ENCODE data around the gene MANBA. TPM values are rescaled to one million over a fixed set of nuclear protein-coding genes. Genes with fewer than 3 reads are reported as not detected.

The MANBA gene
- total RNA-seq, 1 donor from 2014 or later = 8.0 TPM

GRCh38 chr4:102616636-102617035, 144.1 kb downstream of the MANBA start:
- no peaks in the 10 kb centered on the region for H3K27me3 Mint-ChIP-seq (ENCODE audit: insufficient read depth)
- H3K27ac Mint-ChIP-seq = peak overlapping the region; percentile 36
- no peak for DNase-seq (ENCODE audit: low spot score)
- H3K9me3 Mint-ChIP-seq = no peaks in the 10 kb centered on the region
- H3K4me1 Mint-ChIP-seq (ENCODE audit: low read depth) = peaks cover 80% of the 10 kb centered on the region
- H3K4me3 Mint-ChIP-seq = peak overlapping the region; percentile 10
- H3K36me3 Mint-ChIP-seq (ENCODE audit: low read depth) = peaks cover 53% of the 10 kb centered on the region
- intact Hi-C loops (cut with micrococcal nuclease) = no loop called here

GRCh38 chr4:102614801-102615200, 146.0 kb downstream of the MANBA start:
- Mint-ChIP-seq H3K4me1 (ENCODE audit: low read depth) (peaks cover 85% of the 10 kb centered on the region), H3K4me3 (peak overlapping the region; percentile 70), H3K27ac (peak overlapping the region; percentile 95), H3K9me3 (no peaks in the 10 kb centered on the region), H3K36me3 (ENCODE audit: low read depth) (peaks cover 70% of the 10 kb centered on the region), H3K27me3 (ENCODE audit: insufficient read depth) (no peaks in the 10 kb centered on the region)
- intact Hi-C loops (cut with micrococcal nuclease) = no loop called here
- peak; percentile 26 for DNase-seq (ENCODE audit: low spot score)

GRCh38 chr4:102612824-102613366, 147.9 kb downstream of the MANBA start:
- Mint-ChIP-seq H3K27ac (peak overlapping the region; percentile 95), H3K4me1 (ENCODE audit: low read depth) (peaks cover 83% of the 10 kb centered on the region), H3K9me3 (no peaks in the 10 kb centered on the region), H3K27me3 (ENCODE audit: insufficient read depth) (no peaks in the 10 kb centered on the region), H3K4me3 (peak overlapping the region; percentile 70), H3K36me3 (ENCODE audit: low read depth) (peaks cover 79% of the 10 kb centered on the region)
- intact Hi-C loops (cut with micrococcal nuclease) = loop anchor here (1.0 to 2.0 kb wide), 4 partner anchors 14 to 214 kb away; partner anchors contain the start of gene UBE2D3
- DNase-seq (ENCODE audit: low spot score) = peak; percentile 41

- intact Hi-C loops (cut with micrococcal nuclease) = loop anchor here (1.0 to 2.0 kb wide), 4 partner anchors 13 to 215 kb away; partner anchors contain the start of gene UBE2D3
- Mint-ChIP-seq H3K4me3 (peak overlapping the region; percentile 70), H3K27me3 (ENCODE audit: insufficient read depth) (no peaks in the 10 kb centered on the region), H3K4me1 (ENCODE audit: low read depth) (peaks cover 90% of the 10 kb centered on the region), H3K9me3 (no peaks in the 10 kb centered on the region), H3K36me3 (ENCODE audit: low read depth) (peaks cover 83% of the 10 kb centered on the region), H3K27ac (peak overlapping the region; percentile 95)
- no peak for DNase-seq (ENCODE audit: low spot score)
These were observed 148.6 kb downstream of the MANBA start for GRCh38 chr4:102612210-102612609.

- Mint-ChIP-seq H3K36me3 (ENCODE audit: low read depth) (peaks cover 84% of the 10 kb centered on the region), H3K4me1 (ENCODE audit: low read depth) (peaks cover 86% of the 10 kb centered on the region), H3K27ac (no peak overlapping the region), H3K27me3 (ENCODE audit: insufficient read depth) (no peaks in the 10 kb centered on the region), H3K4me3 (no peak overlapping the region), H3K9me3 (no peaks in the 10 kb centered on the region)
- intact Hi-C loops (cut with micrococcal nuclease) = no loop called here
- DNase-seq (ENCODE audit: low spot score) = no peak
These were observed 150.3 kb downstream of the MANBA start for GRCh38 chr4:102610476-102610875.

GRCh38 chr4:102610007-102610406, 150.8 kb downstream of the MANBA start:
- Mint-ChIP-seq H3K27ac (no peak overlapping the region), H3K4me1 (ENCODE audit: low read depth) (peaks cover 86% of the 10 kb centered on the region), H3K9me3 (no peaks in the 10 kb centered on the region), H3K36me3 (ENCODE audit: low read depth) (peaks cover 85% of the 10 kb centered on the region), H3K27me3 (ENCODE audit: insufficient read depth) (no peaks in the 10 kb centered on the region), H3K4me3 (no peak overlapping the region)
- DNase-seq (ENCODE audit: low spot score) = no peak
- intact Hi-C loops (cut with micrococcal nuclease) = no loop called here

- H3K4me3 Mint-ChIP-seq = no peak overlapping the region
- intact Hi-C loops (cut with micrococcal nuclease) = no loop called here
- peak overlapping the region; percentile 49 for H3K27ac Mint-ChIP-seq
- H3K27me3 Mint-ChIP-seq (ENCODE audit: insufficient read depth) = no peaks in the 10 kb centered on the region
- H3K9me3 Mint-ChIP-seq = no peaks in the 10 kb centered on the region
- DNase-seq (ENCODE audit: low spot score) = no peak
- peaks cover 86% of the 10 kb centered on the region for H3K4me1 Mint-ChIP-seq (ENCODE audit: low read depth)
- H3K36me3 Mint-ChIP-seq (ENCODE audit: low read depth) = peaks cover 82% of the 10 kb centered on the region
These were observed 152.6 kb downstream of the MANBA start for GRCh38 chr4:102608190-102608589.

- peak overlapping the region; percentile 24 for H3K27ac Mint-ChIP-seq
- peaks cover 77% of the 10 kb centered on the region for H3K36me3 Mint-ChIP-seq (ENCODE audit: low read depth)
- no peaks in the 10 kb centered on the region for H3K27me3 Mint-ChIP-seq (ENCODE audit: insufficient read depth)
- intact Hi-C loops (cut with micrococcal nuclease) = no loop called here
- peaks cover 75% of the 10 kb centered on the region for H3K4me1 Mint-ChIP-seq (ENCODE audit: low read depth)
- no peak overlapping the region for H3K4me3 Mint-ChIP-seq
- no peaks in the 10 kb centered on the region for H3K9me3 Mint-ChIP-seq
- no peak for DNase-seq (ENCODE audit: low spot score)
These were observed 153.8 kb downstream of the MANBA start for GRCh38 chr4:102606846-102607450.

- Mint-ChIP-seq H3K27me3 (ENCODE audit: insufficient read depth) (no peaks in the 10 kb centered on the region), H3K27ac (no peak overlapping the region), H3K4me3 (no peak overlapping the region), H3K9me3 (no peaks in the 10 kb centered on the region), H3K36me3 (ENCODE audit: low read depth) (peaks cover 76% of the 10 kb centered on the region), H3K4me1 (ENCODE audit: low read depth) (peaks cover 69% of the 10 kb centered on the region)
- no peak for DNase-seq (ENCODE audit: low spot score)
- intact Hi-C loops (cut with micrococcal nuclease) = no loop called here
These were observed 154.5 kb downstream of the MANBA start for GRCh38 chr4:102606261-102606660.

- intact Hi-C loops (cut with micrococcal nuclease) = no loop called here
- H3K27me3 Mint-ChIP-seq (ENCODE audit: insufficient read depth) = no peaks in the 10 kb centered on the region
- DNase-seq (ENCODE audit: low spot score) = no peak
- peaks cover 69% of the 10 kb centered on the region for H3K4me1 Mint-ChIP-seq (ENCODE audit: low read depth)
- no peak overlapping the region for H3K4me3 Mint-ChIP-seq
- no peaks in the 10 kb centered on the region for H3K9me3 Mint-ChIP-seq
- peaks cover 74% of the 10 kb centered on the region for H3K36me3 Mint-ChIP-seq (ENCODE audit: low read depth)
- peak overlapping the region; percentile 14 for H3K27ac Mint-ChIP-seq
These were observed 156.4 kb downstream of the MANBA start for GRCh38 chr4:102604222-102604940.

- Mint-ChIP-seq H3K27ac (no peak overlapping the region), H3K4me1 (ENCODE audit: low read depth) (peaks cover 76% of the 10 kb centered on the region), H3K36me3 (ENCODE audit: low read depth) (peaks cover 72% of the 10 kb centered on the region), H3K9me3 (no peaks in the 10 kb centered on the region), H3K27me3 (ENCODE audit: insufficient read depth) (no peaks in the 10 kb centered on the region), H3K4me3 (no peak overlapping the region)
- intact Hi-C loops (cut with micrococcal nuclease) = no loop called here
- no peak for DNase-seq (ENCODE audit: low spot score)
These were observed 159.1 kb downstream of the MANBA start for GRCh38 chr4:102601586-102602227.

- Mint-ChIP-seq H3K4me1 (ENCODE audit: low read depth) (peaks cover 81% of the 10 kb centered on the region), H3K4me3 (no peak overlapping the region), H3K27ac (peak overlapping the region; percentile 59), H3K36me3 (ENCODE audit: low read depth) (peaks cover 75% of the 10 kb centered on the region), H3K27me3 (ENCODE audit: insufficient read depth) (no peaks in the 10 kb centered on the region), H3K9me3 (no peaks in the 10 kb centered on the region)
- no peak for DNase-seq (ENCODE audit: low spot score)
- intact Hi-C loops (cut with micrococcal nuclease) = no loop called here
These were observed 160.1 kb downstream of the MANBA start for GRCh38 chr4:102600689-102601088.

- no peak overlapping the region for H3K4me3 Mint-ChIP-seq
- peaks cover 80% of the 10 kb centered on the region for H3K4me1 Mint-ChIP-seq (ENCODE audit: low read depth)
- no peak overlapping the region for H3K27ac Mint-ChIP-seq
- H3K9me3 Mint-ChIP-seq = no peaks in the 10 kb centered on the region
- H3K36me3 Mint-ChIP-seq (ENCODE audit: low read depth) = peaks cover 74% of the 10 kb centered on the region
- no peaks in the 10 kb centered on the region for H3K27me3 Mint-ChIP-seq (ENCODE audit: insufficient read depth)
- no peak for DNase-seq (ENCODE audit: low spot score)
- intact Hi-C loops (cut with micrococcal nuclease) = loop anchor here (1.0 to 2.0 kb wide), 4 partner anchors 12 to 255 kb away; partner anchors contain the start of genes SLC39A8 and UBE2D3
These were observed 160.9 kb downstream of the MANBA start for GRCh38 chr4:102599886-102600285.
